Neural cell (in vitro differentiated cells): ENCODE results near the gene PTBP2.

ENCODE experiments used
- CTCF ChIP-seq: fragments of 450-650 bp; IDR thresholded peaks from 2 replicates; pipeline ENCODE4 v1.5.1; 2014; ENCODE audit warnings: antibody characterized with exemption, mild to moderate bottlenecking, moderate library complexity; ENCODE audit not compliant: poor library complexity, severe bottlenecking
- EP300 ChIP-seq: fragments of 450-650 bp; conservative IDR thresholded peaks from 2 replicates; pipeline ENCODE4 v1.6.1; 2014; ENCODE audit warnings: antibody characterized with exemption, mild to moderate bottlenecking, moderate library complexity; ENCODE audit not compliant: poor library complexity, severe bottlenecking
- EZH2 ChIP-seq: fragments of 200-600, 300-800 bp; shearing (Covaris generic), sonication (generic); IDR thresholded peaks from 2 replicates; pipeline ENCODE4 v1.6.1; 2014; ENCODE audit warnings: antibody characterized with exemption, low read length, borderline replicate concordance, mild to moderate bottlenecking; ENCODE audit not compliant: insufficient read depth, poor library complexity, severe bottlenecking
- MXI1 ChIP-seq: fragments of 450-650 bp; conservative IDR thresholded peaks from 2 replicates; pipeline ENCODE4 v1.6.1; 2014; ENCODE audit warnings: antibody characterized with exemption, mild to moderate bottlenecking; ENCODE audit not compliant: poor library complexity, severe bottlenecking
- POLR2AphosphoS5 ChIP-seq: IDR thresholded peaks from 2 replicates; pipeline ENCODE4 v1.6.1; 2012
- RAD21 ChIP-seq: fragments of 450-650 bp; conservative IDR thresholded peaks from 2 replicates; pipeline ENCODE4 v1.6.1; 2014; ENCODE audit warnings: antibody characterized with exemption, mild to moderate bottlenecking, moderate library complexity
- REST ChIP-seq: IDR thresholded peaks from 2 replicates; pipeline ENCODE4 v1.6.1; 2012; ENCODE audit warnings: borderline replicate concordance
- SMC3 ChIP-seq: fragments of 450-650 bp; conservative IDR thresholded peaks from 2 replicates; pipeline ENCODE4 v1.6.1; 2014; ENCODE audit warnings: antibody characterized with exemption, mild to moderate bottlenecking, moderate library complexity; ENCODE audit not compliant: poor library complexity
- TAF1 ChIP-seq: IDR thresholded peaks from 2 replicates; pipeline ENCODE4 v1.6.1; 2012; ENCODE audit warnings: low read depth

- no peak for TF ChIP-seq CTCF
- no peak for TF ChIP-seq POLR2AphosphoS5
- no peak for TF ChIP-seq EZH2
- TF ChIP-seq EP300 = no peak
- no peak for TF ChIP-seq TAF1
- TF ChIP-seq SMC3 = no peak
- no peak for TF ChIP-seq REST
- no peak for TF ChIP-seq MXI1
- no peak for TF ChIP-seq RAD21
Observed at GRCh38 chr1:96863449-96863848, 141.9 kb downstream of the PTBP2 start.
